Stimulated activated CD4-positive, alpha-beta T cell treated with anti-CD3 and anti-CD28 coated beads, Interleukin-2, amount 100 ng/mL, for 48 hours (primary cell): ENCODE data around the gene SPOP.
"Not testable (repeated sequence)": the region's sequence is repeated elsewhere in the genome, so short reads cannot be mapped to it uniquely, and the experiment has no call there.

ENCODE experiments used
- DNase-seq, 2 donors: peaks; one replicate each; pipeline ENCODE4 v3.0.0-alpha.2; 2020

Gene SPOP

GRCh38 chr17:49570540-49571242 is 107.2 kb downstream of the SPOP start:
- no peak for DNase-seq

- DNase-seq = not testable (repeated sequence)
Measured at GRCh38 chr17:49568695-49569047, 109.2 kb downstream of the SPOP start.

GRCh38 chr17:49567871-49568694 is 109.8 kb downstream of the SPOP start:
- peak; percentile 89 to 91 for DNase-seq

- DNase-seq = no peak
Measured at GRCh38 chr17:49567104-49567521, 110.8 kb downstream of the SPOP start.

GRCh38 chr17:49566668-49567071 is 111.2 kb downstream of the SPOP start:
- DNase-seq = no peak

GRCh38 chr17:49565948-49566491 is 111.9 kb downstream of the SPOP start:
- no peak for DNase-seq

- DNase-seq = no peak
Measured at GRCh38 chr17:49564638-49565037, 113.3 kb downstream of the SPOP start.

- no peak for DNase-seq
Measured at GRCh38 chr17:49557312-49558024, 120.4 kb downstream of the SPOP start.

- peak; percentile 85 to 91 for DNase-seq
Measured at GRCh38 chr17:49556223-49556943, 121.5 kb downstream of the SPOP start.

GRCh38 chr17:49555495-49556222 is 122.2 kb downstream of the SPOP start:
- DNase-seq = no peak

- no peak for DNase-seq
Measured at GRCh38 chr17:49554694-49555494, 123.0 kb downstream of the SPOP start.

GRCh38 chr17:49553676-49554335 is 124.1 kb downstream of the SPOP start:
- no peak for DNase-seq

GRCh38 chr17:49552070-49552751 is 125.7 kb downstream of the SPOP start:
- no peak for DNase-seq

- DNase-seq = no peak
Measured at GRCh38 chr17:49551221-49552069, 126.5 kb downstream of the SPOP start.

GRCh38 chr17:49550764-49551163 is 127.1 kb downstream of the SPOP start:
- DNase-seq = not testable (repeated sequence)

GRCh38 chr17:49549691-49550678 is 127.9 kb downstream of the SPOP start:
- DNase-seq = no peak

GRCh38 chr17:49549311-49549605 is 128.6 kb downstream of the SPOP start:
- DNase-seq = no peak
